ENCODE measurements around the gene MRPL55. TPM values are rescaled to one million over a fixed set of nuclear protein-coding genes. Genes with fewer than 3 reads are reported as not detected.
A peak's percentile ranks its signal among the peaks of the same experiment; 100 is the strongest.

The MRPL55 gene
- total and polyA plus RNA-seq, 2 of the 13 experiments (the other 11 are each of a cell fraction or from before 2014, with no cell fraction given) = 58.6 to 92.9 TPM

- TF ChIP-seq FOXP4 (CRISPR knock-in tag; IDR thresholded peaks at IDR 0.05) (no peak), TEAD3 (CRISPR knock-in tag; optimal IDR thresholded peaks at IDR 0.05; ENCODE audit: borderline replicate concordance) (no peak), HDAC6 (IDR thresholded peaks at IDR 0.05; ENCODE audit: low read depth, low read length) (no peak), ETV6 (CRISPR knock-in tag; conservative IDR thresholded peaks at IDR 0.05) (no peak), ATF4 (CRISPR knock-in tag; IDR thresholded peaks at IDR 0.05) (0 out of 4 replicates have a peak, but pooled peaks of 1 of the 2 experiments have one; percentile 18), HDAC1 (CRISPR knock-in tag; IDR thresholded peaks at IDR 0.05) (no peak), GPN1 (CRISPR knock-in tag; IDR thresholded peaks at IDR 0.05; ENCODE audit: borderline replicate concordance) (no peak)
Observed at GRCh38 chr1:228083871-228084278, 25.2 kb downstream of the MRPL55 start (continued).

- ChIA-PET POLR2A (interaction anchor here (1.0 to 2.1 kb wide), 12 partner anchors 9 to 295 kb away, joined by 3 to 18 read pairs (median 4); partner anchors contain the start of genes IBA57 and MRPL55), CTCF (ENCODE audit: low intra/inter-chr PET ratio, low total read pairs) (no interaction called here)
- H3K4me1 ChIP-seq (ENCODE audit: insufficient read depth, low read length) = peaks cover 49% of the 10 kb centered on the region
- peak overlapping the region; percentile 82 to 100 (median 85) for H3K4me3 ChIP-seq (replicated peaks in 1 of 3; ENCODE audit: insufficient read depth in 1 of 3, low read depth in 2 of 3, low read length in 3 of 3)
- DNase-seq (ENCODE audit: low spot score) (no peak), ATAC-seq (peak; percentile 23), FAIRE-seq (peak; percentile 55)
- peaks cover 3 to 17% of the 10 kb centered on the region in 2 experiments; a peak in 4 of 5 replicates for H3K36me3 ChIP-seq (replicated peaks in 1 of 2; ENCODE audit: control insufficient read depth in 1 of 2, insufficient read depth in 2 of 2, low read length in 2 of 2)
- intact Hi-C loops (cut with micrococcal nuclease; ENCODE audit: unreplicated experiment) (loop anchor here (10.0 kb wide), 1 partner anchor 1148 kb away; no protein-coding TSS in a partner anchor), in situ Hi-C loops (cut with HindIII; ENCODE audit: extremely low pct_ligation_motif_present, low pct_unique_long_range_greater_than_20kb) (no loop called here)
- H2AFZ ChIP-seq (ENCODE audit: low read length) = no peak overlapping the region
- peaks cover 68% of the 10 kb centered on the region for H3K79me2 ChIP-seq (ENCODE audit: insufficient read depth, low read length)
- TSS peak; percentile 46 for BruUV-seq (replicated peaks)
- peak overlapping the region; percentile 100 for H3K9ac ChIP-seq (ENCODE audit: insufficient read depth, low read depth, low read length)
- no peaks in the 10 kb centered on the region; a peak in 1 of 5 replicates for H3K27me3 ChIP-seq (ENCODE audit: control insufficient read depth in 1 of 2, insufficient read depth in 2 of 2, low read length in 2 of 2)
- H3K27ac ChIP-seq (ENCODE audit: extremely low read length, insufficient read depth, low read length) = peak overlapping the region; percentile 86
- peak overlapping the region; percentile 91 for H3K4me2 ChIP-seq (ENCODE audit: low read depth, low read length)
- WGBS (ENCODE audit: low lambda C conversion rate) = 0% methylated on average over 10 of the region's 79 CpGs
- H4K20me1 ChIP-seq (ENCODE audit: insufficient read depth, low read length) = peaks cover 49% of the 10 kb centered on the region
- no peaks in the 10 kb centered on the region for H3K9me3 ChIP-seq (ENCODE audit: low read length)
- 0 out of 2 replicates have a peak, but pooled peaks have one; percentile 3 for TF ChIP-seq CHCHD3 (CRISPR knock-in tag; IDR thresholded peaks at IDR 0.05)
- TF ChIP-seq ZHX2 (IDR thresholded peaks at IDR 0.05; ENCODE audit: low read depth) = no peak
- no peak for TF ChIP-seq ZHX2 (CRISPR knock-in tag; IDR thresholded peaks at IDR 0.05; ENCODE audit: borderline replicate concordance)
- no peak for TF ChIP-seq ZNF816 (CRISPR knock-in tag; IDR thresholded peaks at IDR 0.05; ENCODE audit: borderline replicate concordance)
- TF ChIP-seq IKZF1 (IDR thresholded peaks at IDR 0.05) = no peak
- TF ChIP-seq HMG20A (CRISPR knock-in tag; IDR thresholded peaks at IDR 0.05; ENCODE audit: borderline replicate concordance) = no peak
Observed at GRCh38 chr1:228082918-228083870, 25.9 kb downstream of the MRPL55 start.

Data from HepG2 (cell line).